Activated naive CD8-positive, alpha-beta T cell treated with anti-CD3 and anti-CD28 coated beads, Interleukin-2, amount 10 ng/mL, durations not matched to agents 7 days and 5 days (primary cell): ENCODE measurements around the gene FOXN1. TPM values are rescaled to one million over a fixed set of nuclear protein-coding genes. Genes with fewer than 3 reads are reported as not detected.

Experiments used
- ATAC-seq: fragments of 150-1000 bp; cut with Tn5 transposase; one replicate; pipeline ENCODE4 v1.10.0; 2021; ENCODE audit warnings: low read depth, moderate library complexity
- POLR2A ChIA-PET: fragments of 350-600 bp; sonication (Branson Sonifier 250); formaldehyde crosslinking; loops from one replicate; lab custom pipeline; 2021; ENCODE audit warnings: antibody characterized with exemption; lab: Charles Lee
- DNase-seq: peaks from one replicate; pipeline ENCODE4 v3.0.0; 2021
- H3K27ac Mint-ChIP-seq: one replicate; pipeline ENCODE4 v1.8.0; 2022; ENCODE audit warnings: mild to moderate bottlenecking, mixed read lengths
- H3K27me3 Mint-ChIP-seq: one replicate; pipeline ENCODE4 v1.8.0; 2022; ENCODE audit warnings: mild to moderate bottlenecking, moderate library complexity, mixed read lengths
- H3K36me3 Mint-ChIP-seq: one replicate; pipeline ENCODE4 v1.8.0; 2021; ENCODE audit warnings: mild to moderate bottlenecking, mixed read lengths
- H3K4me1 Mint-ChIP-seq: one replicate; pipeline ENCODE4 v1.8.0; 2021; ENCODE audit warnings: mixed read lengths
- H3K4me3 Mint-ChIP-seq: one replicate; pipeline ENCODE4 v1.8.0; 2022; ENCODE audit warnings: mild to moderate bottlenecking, moderate library complexity, mixed read lengths
- H3K9me3 Mint-ChIP-seq: one replicate; pipeline ENCODE4 v1.8.0; 2021; ENCODE audit warnings: mixed read lengths
- total RNA-seq, 2 experiments: library from RNA; stranded (reverse); gene quantifications; one replicate each; pipeline ENCODE4 v1.2.3, GENCODE V29; 2021

Gene FOXN1
- total RNA-seq, 2 experiments from 2014 or later = not detected

DNA sequence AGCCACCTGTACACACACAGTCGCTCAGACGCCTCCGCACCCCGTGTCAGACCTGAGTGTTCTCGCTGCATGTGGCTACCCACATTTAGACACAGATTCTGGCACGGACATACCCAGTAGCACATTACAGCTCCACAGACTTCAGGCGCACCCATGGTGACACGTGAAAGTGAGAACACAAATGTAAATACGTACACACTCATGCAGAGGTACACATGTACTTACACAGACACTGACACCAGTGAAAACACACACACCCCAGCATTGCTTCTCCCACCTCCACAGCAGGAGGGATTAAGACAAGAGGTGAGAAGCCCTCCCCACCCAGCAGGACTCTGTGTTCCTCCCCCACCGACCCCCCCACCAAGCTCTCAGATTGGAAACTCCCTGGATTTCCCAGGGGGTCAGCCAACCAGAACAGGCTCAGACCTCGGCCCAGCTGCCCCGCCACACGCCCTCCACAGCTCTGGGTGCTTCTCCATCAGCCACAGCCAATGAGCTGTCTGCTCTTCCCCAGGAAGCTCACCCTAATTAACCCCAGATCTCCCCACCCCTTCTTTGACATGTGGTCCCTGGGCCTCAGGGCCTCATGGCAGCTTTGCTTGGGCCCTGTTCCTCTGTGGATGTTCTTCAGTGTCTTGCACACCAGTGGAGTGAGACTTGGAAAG is 5.3 kb upstream of the FOXN1 start:
- no peaks in the 10 kb centered on the region for H3K4me1 Mint-ChIP-seq
- H3K27me3 Mint-ChIP-seq = peaks cover 8% of the 10 kb centered on the region
- H3K27ac Mint-ChIP-seq = no peak overlapping the region
- H3K36me3 Mint-ChIP-seq = no peaks in the 10 kb centered on the region
- DNase-seq = no peak
- H3K9me3 Mint-ChIP-seq = no peaks in the 10 kb centered on the region
- no peak for ATAC-seq
- H3K4me3 Mint-ChIP-seq = no peak overlapping the region
- POLR2A ChIA-PET = no interaction called here

DNA sequence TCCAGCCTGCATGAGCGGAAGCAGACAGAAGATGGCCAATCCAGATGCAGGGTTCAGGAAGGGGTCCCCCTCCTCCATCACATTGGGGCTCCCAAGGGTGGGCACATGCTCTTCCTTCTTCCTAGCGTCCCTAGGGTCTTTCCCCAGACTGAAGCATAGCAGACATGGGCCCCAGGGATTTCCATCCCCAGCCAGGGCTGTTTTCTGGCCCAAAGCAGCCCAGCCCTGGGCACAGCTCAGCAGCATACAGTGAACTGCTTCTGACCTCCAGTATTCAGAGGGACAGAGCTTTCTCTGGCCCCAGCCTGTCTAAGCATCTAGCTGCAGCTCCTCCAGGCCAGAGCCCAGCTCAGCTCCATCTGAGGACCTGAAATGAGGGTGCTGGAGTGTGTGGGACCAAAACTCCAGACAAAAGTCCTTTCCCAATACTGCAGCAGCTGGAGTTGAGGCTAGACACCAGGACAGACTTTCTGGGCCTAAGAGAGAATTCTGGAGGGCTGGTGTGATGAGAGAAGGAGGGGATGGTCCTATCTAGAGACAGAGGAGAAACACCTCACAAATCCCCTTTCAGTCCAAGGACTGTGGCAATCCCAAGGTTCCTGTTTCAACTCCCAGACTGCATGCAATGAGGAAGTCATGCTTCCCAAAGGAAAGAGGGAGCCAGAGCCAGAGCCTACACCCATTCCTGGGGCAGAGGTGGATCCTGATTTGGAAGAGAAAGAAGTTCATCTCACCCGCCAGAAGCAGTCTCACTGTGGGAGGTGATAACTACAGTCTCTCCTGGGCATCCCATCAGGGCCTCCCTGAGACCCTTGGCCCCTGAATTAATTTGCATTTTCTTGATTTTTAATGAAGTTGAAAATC is 4.5 kb upstream of the FOXN1 start:
- H3K4me1 Mint-ChIP-seq = no peaks in the 10 kb centered on the region
- POLR2A ChIA-PET = no interaction called here

DNA sequence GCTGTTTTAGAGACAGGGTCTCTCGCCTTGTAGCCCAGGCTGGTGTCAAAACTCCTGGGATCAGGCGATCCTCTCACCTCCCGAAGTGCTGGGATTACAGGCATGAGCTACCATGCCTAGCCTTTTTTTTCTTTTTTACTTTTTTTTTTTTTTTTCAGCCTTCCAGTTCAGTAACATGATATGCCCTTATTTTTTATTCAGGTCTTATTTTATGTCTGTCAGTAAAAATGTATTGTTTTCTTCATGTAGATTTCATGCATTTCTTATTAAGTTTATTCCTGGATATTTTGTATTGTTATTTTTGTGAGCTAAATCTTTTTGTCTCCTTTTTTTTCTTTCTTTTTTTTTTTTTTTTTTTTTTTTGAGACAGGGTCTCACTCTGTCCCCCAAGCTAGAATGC is 2.7 kb upstream of the FOXN1 start:
- no peaks in the 10 kb centered on the region for H3K9me3 Mint-ChIP-seq
- peaks cover 8% of the 10 kb centered on the region for H3K27me3 Mint-ChIP-seq
- no peak overlapping the region for H3K4me3 Mint-ChIP-seq
- ATAC-seq (no peak), DNase-seq (no peak)
- POLR2A ChIA-PET = no interaction called here
- no peaks in the 10 kb centered on the region for H3K36me3 Mint-ChIP-seq
- no peak overlapping the region for H3K27ac Mint-ChIP-seq
- H3K4me1 Mint-ChIP-seq = no peaks in the 10 kb centered on the region

More for the DNA sequence above, 4.5 kb upstream of the FOXN1 start:
- ATAC-seq (no peak), DNase-seq (no peak)
- H3K9me3 Mint-ChIP-seq = no peaks in the 10 kb centered on the region
- peaks cover 8% of the 10 kb centered on the region for H3K27me3 Mint-ChIP-seq
- no peak overlapping the region for H3K4me3 Mint-ChIP-seq
- H3K36me3 Mint-ChIP-seq = no peaks in the 10 kb centered on the region
- no peak overlapping the region for H3K27ac Mint-ChIP-seq

DNA sequence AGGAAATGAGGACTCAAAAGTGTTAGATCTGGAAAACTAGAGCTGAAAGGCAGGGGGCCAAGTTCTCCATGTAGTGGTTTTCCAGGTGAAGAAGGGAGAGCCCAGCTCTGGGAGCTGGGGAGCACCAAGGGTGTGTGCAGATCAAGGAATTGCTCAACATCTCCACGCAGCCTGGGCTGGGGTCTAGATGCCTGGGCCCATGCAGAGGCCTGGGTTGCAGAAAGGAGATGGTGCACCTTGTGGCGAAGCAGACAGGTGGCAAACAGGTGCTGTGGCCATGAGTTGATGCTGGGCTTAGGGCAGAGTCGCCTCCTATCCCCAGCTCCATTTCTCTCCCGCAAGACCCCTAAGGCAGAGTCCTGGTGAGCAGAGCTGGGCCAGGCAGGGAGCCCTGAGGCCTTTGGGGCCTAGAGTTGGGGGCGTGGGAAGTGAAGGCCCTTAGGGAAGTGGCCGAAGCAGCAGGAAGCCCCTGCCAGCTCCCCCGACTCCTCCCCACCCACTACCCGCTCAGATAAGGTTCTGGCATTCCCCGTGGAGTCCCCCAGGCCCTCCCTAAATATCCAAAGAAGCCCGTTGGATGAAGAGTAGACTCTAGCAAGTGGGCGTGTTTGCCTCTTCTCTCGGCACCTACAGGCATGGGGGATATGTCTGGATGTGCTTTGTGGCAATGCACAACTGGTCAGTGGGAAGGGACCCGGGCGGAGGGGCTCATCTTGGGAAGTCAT is 777 bp downstream of the FOXN1 start:
- H3K27ac Mint-ChIP-seq = no peak overlapping the region
- H3K27me3 Mint-ChIP-seq = peaks cover 9% of the 10 kb centered on the region
- no peak overlapping the region for H3K4me3 Mint-ChIP-seq
- no peak for ATAC-seq
- DNase-seq = no peak
- no peaks in the 10 kb centered on the region for H3K36me3 Mint-ChIP-seq
- no peaks in the 10 kb centered on the region for H3K4me1 Mint-ChIP-seq
- H3K9me3 Mint-ChIP-seq = no peaks in the 10 kb centered on the region
- POLR2A ChIA-PET = no interaction called here

DNA sequence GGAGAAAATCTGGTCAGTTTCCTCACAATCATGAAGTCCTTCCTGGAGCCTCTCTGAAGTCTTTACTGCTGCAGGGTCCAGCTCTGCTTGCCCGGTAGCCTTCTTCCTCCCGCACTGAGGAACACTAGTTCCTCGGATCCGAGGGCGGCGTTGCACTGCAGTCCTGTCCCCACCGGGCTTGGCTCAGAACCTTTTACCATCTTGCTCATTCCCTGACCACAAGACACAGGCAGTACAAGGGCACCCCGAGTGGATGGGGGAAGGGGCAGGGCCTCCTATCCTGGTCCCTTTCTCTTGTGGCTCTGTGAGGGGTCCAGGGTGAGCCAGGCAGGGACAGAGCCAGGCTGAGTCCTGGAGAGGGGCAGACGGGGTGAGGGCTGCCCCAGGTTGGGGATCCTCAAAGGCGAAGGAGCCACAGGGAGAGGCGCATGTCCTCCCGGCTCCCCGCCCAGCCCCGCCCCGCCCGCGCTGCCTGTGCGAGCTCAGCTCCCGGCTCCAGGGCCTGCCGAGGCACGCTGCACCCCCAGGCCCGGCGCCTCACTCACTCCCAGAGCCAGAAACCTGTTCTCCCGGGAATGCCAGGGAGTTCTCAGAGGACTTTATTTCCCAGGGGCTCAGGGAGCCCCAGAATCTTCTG is 1.5 kb downstream of the FOXN1 start:
- POLR2A ChIA-PET = no interaction called here
- Mint-ChIP-seq H3K4me3 (no peak overlapping the region), H3K27ac (no peak overlapping the region), H3K27me3 (peaks cover 9% of the 10 kb centered on the region), H3K4me1 (no peaks in the 10 kb centered on the region), H3K9me3 (no peaks in the 10 kb centered on the region), H3K36me3 (no peaks in the 10 kb centered on the region)
- DNase-seq = no peak
- ATAC-seq = no peak

DNA sequence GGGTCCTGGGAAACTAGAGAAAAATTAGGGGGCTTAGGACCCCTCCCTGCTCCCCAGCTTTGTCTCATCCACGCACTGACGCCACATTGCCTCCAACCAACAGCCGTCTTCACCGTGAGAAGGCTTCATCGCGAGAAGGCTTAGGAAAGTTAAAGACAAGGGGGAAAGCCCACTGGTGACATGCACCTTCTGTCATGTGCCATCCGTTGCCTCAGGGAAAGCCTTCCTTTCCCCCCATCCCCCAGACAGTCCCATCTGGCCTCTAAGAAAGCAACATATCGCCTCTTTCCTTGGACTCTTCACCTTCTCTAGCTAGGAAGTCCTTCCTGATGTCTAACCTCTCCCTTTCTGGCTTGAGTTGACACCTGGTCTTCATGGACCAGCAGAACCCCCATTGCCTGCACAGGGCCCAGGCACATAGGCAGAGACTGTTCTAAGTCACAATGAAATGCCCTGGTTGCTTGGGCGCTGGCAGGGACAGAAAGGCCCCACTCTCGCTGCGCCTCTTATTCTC is 2.1 kb downstream of the FOXN1 start:
- Mint-ChIP-seq H3K4me1 (no peaks in the 10 kb centered on the region), H3K9me3 (no peaks in the 10 kb centered on the region), H3K27me3 (peaks cover 9% of the 10 kb centered on the region), H3K4me3 (no peak overlapping the region), H3K27ac (no peak overlapping the region), H3K36me3 (no peaks in the 10 kb centered on the region)
- ATAC-seq (no peak), DNase-seq (no peak)
- POLR2A ChIA-PET = no interaction called here

DNA sequence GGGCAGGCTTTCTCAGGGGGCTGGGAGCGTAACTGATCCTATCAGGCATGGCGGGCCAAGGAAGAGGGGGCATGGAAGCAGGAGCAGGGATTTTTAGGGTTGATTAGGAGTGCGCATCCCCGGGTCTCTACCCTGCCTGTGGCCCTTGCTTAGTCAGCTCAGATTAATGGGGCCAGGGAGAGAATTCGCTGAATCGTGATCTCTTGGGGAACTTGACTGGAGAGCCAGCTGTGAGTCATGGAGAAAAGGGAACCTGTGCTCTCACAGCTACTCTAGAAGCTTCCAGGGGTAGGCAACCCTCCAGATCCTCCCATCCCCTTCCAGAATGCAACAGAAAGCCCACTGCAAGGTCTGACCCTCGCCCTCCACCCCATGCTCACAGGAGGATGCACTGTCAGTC is 3.6 kb downstream of the FOXN1 start:
- ATAC-seq (no peak), DNase-seq (no peak)
- Mint-ChIP-seq H3K36me3 (no peaks in the 10 kb centered on the region), H3K27me3 (peaks cover 6% of the 10 kb centered on the region), H3K4me1 (no peaks in the 10 kb centered on the region), H3K9me3 (no peaks in the 10 kb centered on the region), H3K27ac (no peak overlapping the region), H3K4me3 (no peak overlapping the region)
- POLR2A ChIA-PET = no interaction called here

DNA sequence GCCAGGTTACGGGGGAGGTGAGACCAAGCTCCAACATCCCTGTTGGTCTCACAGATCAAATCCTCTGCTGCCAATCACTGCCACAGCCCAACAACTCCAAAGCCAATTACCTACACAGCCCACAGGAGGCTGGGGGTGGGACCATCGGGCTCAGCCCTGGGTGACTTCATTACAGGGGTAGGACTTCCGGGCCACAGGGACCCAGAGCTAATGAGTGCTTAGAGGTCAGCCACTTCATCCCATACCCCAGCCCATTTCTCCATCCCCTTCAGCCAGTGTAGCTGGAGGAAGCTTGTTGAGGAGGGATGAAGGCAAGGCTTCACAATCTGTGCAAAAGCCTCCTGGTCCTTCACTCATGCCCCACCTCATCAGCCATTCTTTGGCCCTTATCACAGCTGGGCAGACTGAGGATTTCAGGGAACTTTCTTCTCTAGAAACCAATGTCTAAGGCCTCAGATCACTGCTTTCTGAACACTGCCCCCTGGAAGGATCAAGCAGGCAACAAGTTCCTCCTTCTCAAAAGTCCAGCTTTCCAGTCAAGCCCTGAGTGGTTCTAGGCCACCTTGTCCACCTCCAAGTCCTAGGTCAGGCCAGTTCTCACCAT is 5.8 kb downstream of the FOXN1 start:
- Mint-ChIP-seq H3K27ac (no peak overlapping the region), H3K9me3 (peaks cover 5% of the 10 kb centered on the region), H3K4me1 (no peaks in the 10 kb centered on the region), H3K27me3 (peaks cover 9% of the 10 kb centered on the region), H3K36me3 (no peaks in the 10 kb centered on the region), H3K4me3 (no peak overlapping the region)
- ATAC-seq (no peak), DNase-seq (no peak)
- POLR2A ChIA-PET = no interaction called here

DNA sequence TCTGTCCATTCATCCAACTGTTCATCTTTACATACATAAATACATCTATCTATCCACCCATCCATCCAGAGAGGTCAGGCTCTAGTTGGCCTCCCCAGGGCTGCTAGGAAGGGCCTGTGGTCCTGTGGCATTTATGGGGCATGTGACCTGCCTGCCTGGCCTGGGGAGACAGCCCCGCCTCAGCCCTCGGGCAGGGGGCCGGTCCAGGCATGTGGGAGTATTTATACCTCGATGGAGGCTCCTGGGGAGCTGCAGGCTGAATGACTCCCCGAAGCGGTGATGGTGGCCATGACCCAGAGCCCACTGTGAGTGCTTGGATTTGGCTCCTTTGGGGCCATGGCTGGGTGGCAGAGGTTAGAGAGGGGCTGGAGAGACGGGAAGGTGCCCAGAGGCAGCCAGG is 7.3 kb downstream of the FOXN1 start:
- POLR2A ChIA-PET = no interaction called here
- Mint-ChIP-seq H3K4me3 (no peak overlapping the region), H3K4me1 (no peaks in the 10 kb centered on the region), H3K27me3 (peaks cover 12% of the 10 kb centered on the region), H3K27ac (no peak overlapping the region), H3K9me3 (peaks cover 5% of the 10 kb centered on the region), H3K36me3 (no peaks in the 10 kb centered on the region)
- DNase-seq = no peak
- no peak for ATAC-seq

DNA sequence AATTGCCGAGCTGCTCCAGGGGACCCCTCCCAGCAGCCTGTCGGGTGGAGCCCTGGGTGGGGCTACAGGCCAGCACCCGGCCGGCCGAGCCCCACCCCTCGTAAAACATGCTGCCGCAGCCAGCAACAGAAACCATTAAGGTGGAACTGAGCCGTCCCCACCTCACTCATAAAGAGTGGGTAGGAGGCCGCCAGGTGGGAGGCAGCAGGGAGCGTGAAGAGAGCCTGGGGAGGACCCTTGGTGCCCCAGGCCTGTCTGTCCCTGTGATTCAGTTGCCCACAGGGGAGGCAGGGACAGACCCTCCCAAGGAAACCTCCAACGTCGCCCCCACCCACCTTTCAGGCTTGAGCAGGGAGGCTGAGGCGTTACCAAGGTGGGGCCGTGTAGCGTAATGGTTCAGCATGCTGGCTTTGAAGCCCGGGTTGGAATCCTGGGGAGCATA is 8.4 kb downstream of the FOXN1 start:
- Mint-ChIP-seq H3K4me3 (no peak overlapping the region), H3K27me3 (peaks cover 19% of the 10 kb centered on the region), H3K4me1 (peaks cover 7% of the 10 kb centered on the region), H3K9me3 (peaks cover 5% of the 10 kb centered on the region), H3K36me3 (no peaks in the 10 kb centered on the region), H3K27ac (no peak overlapping the region)
- POLR2A ChIA-PET = no interaction called here
- ATAC-seq (no peak), DNase-seq (no peak)

DNA sequence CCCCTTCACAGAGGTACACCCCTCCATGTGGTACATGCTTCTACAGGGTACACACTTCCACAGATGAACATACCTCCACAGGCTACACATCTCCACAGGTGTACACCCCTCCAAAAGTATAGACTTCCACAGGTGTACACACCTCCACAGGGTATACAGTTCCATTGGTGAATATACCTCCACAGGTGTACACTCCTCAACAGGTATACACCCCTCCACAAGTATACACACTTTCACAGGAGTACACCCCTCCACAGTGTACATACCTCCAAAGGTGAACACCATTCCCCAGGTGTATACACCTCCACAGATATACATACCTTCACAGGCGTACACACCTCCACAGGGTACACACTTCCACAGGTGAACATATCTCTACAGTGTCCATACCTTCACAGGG is 9.4 kb downstream of the FOXN1 start:
- POLR2A ChIA-PET = no interaction called here
- H3K9me3 Mint-ChIP-seq = peaks cover 5% of the 10 kb centered on the region
- H3K4me1 Mint-ChIP-seq = peaks cover 7% of the 10 kb centered on the region

DNA sequence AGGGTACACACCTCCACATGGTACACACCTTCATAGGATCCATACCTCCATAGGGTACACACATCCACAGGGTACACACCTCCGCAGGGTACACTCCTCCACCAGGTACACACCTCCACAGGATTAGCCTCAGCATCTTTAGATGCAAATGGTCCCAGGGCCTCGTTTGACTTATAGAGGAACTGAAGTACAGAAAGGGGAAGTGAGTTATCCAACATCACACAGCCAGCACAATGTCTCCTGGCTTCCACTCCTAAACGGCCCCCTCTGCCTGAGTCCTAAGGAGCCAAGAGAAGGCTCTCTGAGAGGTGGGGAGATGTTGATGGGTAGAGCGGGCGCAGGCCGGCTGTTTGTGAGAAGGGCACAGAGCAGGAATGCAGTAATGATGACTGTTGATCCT is 12.0 kb downstream of the FOXN1 start:
- POLR2A ChIA-PET = no interaction called here
- peaks cover 5% of the 10 kb centered on the region for H3K9me3 Mint-ChIP-seq
- no peak for ATAC-seq

More for the DNA sequence above, 9.4 kb downstream of the FOXN1 start:
- no peak overlapping the region for H3K4me3 Mint-ChIP-seq
- ATAC-seq (no peak), DNase-seq (no peak)
- no peak overlapping the region for H3K27ac Mint-ChIP-seq
- H3K36me3 Mint-ChIP-seq = no peaks in the 10 kb centered on the region
- H3K27me3 Mint-ChIP-seq = peaks cover 19% of the 10 kb centered on the region

DNA sequence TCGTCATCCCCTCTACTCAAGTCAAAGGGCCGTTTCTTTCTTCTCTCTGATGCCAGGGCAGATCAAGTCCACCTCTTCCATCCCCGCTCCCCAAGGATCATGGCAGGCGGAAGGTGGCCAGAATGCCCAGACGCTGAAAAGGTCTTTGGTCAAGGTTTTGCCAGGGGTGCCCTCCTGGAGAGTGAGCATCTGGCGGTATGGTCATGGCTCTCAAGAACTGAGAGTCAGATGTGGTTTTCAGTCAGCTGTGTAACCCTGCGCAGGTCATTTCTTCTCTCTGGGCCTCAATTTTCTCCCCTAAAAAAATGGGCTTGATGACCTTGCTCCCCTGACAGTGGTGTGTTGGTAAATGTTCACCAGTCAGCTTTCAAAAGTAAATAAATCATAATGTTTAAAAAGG is 12.4 kb downstream of the FOXN1 start:
- H3K27me3 Mint-ChIP-seq = peaks cover 16% of the 10 kb centered on the region
- no peaks in the 10 kb centered on the region for H3K36me3 Mint-ChIP-seq
- no peak overlapping the region for H3K27ac Mint-ChIP-seq
- no peak overlapping the region for H3K4me3 Mint-ChIP-seq
- no peak for ATAC-seq
- H3K4me1 Mint-ChIP-seq = peaks cover 7% of the 10 kb centered on the region
- DNase-seq = no peak
- POLR2A ChIA-PET = no interaction called here
- H3K9me3 Mint-ChIP-seq = peaks cover 5% of the 10 kb centered on the region

More for the DNA sequence above, 12.0 kb downstream of the FOXN1 start:
- Mint-ChIP-seq H3K4me3 (no peak overlapping the region), H3K27me3 (peaks cover 17% of the 10 kb centered on the region), H3K4me1 (peaks cover 7% of the 10 kb centered on the region), H3K36me3 (no peaks in the 10 kb centered on the region), H3K27ac (no peak overlapping the region)
- DNase-seq = no peak
